GM12872 (cell line): ENCODE results near the gene COQ5.

Experiments
- TF ChIP-seq, protein P1 (sequence below): IDR thresholded peaks from 3 replicates; pipeline ENCODE4 v1.5.1; 2011; ENCODE audit warnings: low read depth, mild to moderate bottlenecking, low read length, moderate library complexity; ENCODE audit not compliant: insufficient read depth

Gene COQ5

DNA sequence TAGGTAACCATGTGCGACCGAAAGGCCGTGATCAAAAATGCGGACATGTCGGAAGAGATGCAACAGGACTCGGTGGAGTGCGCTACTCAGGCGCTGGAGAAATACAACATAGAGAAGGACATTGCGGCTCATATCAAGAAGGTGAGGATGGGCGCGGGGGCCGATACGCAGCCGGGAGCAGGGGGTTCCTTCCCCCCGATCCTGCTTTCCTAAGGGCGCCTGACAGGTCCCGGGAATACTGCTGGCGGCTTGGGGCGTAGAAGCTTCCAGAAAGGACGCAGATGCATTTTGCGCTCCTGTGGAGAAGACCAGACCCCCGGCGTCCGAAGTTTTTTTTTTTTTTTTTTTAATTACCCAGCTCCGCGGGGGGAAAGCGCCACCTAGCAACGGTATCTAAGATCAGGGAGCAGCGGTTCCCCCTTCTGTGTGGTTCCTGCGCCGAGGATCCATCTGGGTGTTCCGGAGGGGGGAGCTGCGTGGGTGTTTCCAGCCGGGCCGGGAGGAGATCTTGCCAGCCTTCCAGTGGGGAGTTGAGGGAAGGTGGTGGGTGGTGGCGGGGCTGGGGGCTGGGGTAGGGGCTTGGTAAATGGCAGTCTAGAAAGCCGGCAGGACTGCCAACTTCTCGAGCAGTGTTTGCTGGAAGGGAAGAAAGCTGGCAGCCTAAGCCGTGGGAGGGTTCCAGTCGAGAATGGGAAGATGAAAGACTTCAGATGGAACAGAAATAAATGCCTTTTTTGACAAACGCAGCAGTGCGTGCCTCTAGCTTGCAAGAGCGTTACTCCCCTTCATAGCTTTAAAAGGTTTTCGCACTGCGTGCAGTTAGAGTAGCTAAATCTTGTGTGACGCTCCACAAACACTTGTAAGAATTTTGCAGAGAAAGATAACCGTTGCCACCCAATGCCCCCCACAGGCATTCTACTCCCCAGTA lies 32.3 kb downstream of the COQ5 start:
- TF ChIP-seq, protein P1, sequence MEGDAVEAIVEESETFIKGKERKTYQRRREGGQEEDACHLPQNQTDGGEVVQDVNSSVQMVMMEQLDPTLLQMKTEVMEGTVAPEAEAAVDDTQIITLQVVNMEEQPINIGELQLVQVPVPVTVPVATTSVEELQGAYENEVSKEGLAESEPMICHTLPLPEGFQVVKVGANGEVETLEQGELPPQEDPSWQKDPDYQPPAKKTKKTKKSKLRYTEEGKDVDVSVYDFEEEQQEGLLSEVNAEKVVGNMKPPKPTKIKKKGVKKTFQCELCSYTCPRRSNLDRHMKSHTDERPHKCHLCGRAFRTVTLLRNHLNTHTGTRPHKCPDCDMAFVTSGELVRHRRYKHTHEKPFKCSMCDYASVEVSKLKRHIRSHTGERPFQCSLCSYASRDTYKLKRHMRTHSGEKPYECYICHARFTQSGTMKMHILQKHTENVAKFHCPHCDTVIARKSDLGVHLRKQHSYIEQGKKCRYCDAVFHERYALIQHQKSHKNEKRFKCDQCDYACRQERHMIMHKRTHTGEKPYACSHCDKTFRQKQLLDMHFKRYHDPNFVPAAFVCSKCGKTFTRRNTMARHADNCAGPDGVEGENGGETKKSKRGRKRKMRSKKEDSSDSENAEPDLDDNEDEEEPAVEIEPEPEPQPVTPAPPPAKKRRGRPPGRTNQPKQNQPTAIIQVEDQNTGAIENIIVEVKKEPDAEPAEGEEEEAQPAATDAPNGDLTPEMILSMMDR = peak; percentile 31; the same call in 2 of the 3 replicates

DNA sequence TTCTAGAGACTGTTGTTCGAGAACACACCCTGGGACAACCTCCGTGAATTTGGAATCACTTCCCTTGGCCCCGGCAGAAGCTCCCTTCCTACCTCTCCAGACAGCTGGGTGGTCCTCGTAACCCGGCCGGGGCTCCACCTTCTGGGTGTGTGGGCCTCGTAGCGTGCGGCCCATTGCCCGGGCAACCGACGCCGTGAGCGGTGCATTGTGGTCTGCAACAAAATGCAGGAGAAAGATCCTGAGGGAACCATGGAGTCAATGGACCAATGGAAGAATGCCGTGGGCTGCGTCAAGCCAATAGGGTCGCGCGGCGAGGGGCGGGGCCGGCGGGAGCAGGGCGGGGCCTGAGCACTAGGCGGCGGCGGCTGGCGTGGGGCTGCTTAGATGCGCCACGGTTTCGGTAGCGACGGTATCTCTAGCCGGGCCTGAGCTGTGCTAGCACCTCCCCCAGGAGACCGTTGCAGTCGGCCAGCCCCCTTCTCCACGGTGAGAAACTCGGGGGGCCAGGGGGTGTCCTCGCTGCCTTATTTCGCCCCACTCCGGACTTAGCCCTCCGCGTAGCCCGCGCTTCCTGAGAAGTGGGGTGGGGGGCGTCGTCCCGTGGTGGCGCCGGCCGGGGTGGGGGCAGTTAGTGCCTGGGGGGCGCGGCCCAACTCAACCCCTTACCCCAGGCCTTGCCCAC lies 33.1 kb downstream of the COQ5 start, which contains the start of gene DYNLL1:
DYNLL1 (plus strand) TSS at position 383 of the 682 bp plus-strand sequence. CDS start 309 bp downstream, outside the sequence.
- TF ChIP-seq, protein P1 = no peak

DNA sequence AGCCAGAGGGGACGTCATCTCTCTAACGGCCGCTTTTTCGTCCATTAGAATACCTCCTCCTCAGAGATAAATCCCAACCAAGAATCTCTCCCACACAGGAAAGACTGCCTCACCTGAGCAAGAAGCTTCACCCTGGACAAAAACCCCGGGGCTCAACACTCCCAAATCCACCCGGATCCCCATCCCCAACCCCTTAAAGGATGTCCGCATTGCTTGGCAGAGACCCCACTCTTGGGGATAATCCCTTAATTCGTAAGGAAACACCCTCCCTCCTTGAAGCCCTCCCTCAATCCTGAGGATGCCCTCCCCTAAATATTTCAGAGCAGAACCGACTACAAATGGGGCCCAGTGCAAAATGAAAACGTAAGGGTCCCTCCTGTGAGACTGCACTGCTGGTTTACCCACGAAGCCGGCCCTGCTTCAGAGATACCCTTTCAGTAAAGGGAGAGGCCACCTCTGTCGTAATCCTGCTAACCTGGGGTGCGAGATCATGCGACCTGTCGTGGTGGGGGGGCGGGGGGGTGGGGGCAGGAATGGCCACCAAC lies 33.7 kb downstream of the COQ5 start:
- TF ChIP-seq, protein P1 = no peak

DNA sequence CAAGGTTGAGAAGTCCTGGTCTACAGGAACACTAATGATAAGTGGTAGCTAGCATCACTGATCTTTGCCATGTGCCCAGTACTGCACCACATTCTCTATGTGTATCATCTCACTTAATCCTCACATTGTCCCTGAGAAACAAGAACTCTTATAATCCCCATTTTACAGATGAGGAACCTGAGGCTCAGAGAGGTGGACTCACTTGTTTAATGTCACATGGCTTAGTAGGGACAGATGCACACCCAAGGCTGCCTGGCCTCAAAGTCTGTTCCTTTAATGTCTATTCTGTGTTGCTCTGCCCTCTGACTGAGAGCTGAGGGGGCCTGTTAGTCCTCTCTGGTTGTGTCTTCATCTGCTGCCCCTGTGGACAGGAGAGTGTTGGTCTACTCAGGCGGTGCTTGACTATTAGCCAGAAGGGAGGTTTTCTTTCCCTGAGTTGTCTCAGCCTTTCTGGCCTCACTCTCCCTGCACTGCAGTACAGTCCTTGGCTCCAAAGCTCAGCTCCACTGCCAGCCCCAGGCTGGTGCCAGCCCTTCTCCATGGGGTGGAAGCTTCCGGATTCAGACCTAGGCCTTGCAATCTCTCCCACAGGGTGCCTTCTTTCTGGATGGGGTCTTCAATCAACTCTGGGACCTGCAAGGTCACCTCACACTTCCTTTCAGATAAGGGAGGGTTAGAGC lies 38.0 kb downstream of the COQ5 start:
- TF ChIP-seq, protein P1 = no peak

DNA sequence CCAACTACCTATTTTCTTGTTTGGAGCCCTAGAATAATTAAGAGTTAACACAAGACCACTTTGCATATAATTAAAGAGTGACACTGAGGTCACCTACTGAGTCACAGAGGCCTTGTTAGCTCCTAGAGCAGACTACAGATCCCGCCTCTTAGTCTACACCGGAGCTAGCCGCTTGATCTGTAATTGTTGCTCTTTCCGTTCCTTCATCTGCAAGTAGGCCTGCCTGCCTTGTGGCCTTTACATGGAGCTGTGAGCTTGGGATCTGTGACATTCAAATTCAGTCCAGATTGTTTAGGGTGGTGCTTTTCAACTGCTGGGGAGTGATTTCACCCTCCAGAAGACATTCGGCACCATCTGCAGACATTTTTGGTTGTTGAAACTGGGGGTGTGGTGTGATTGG lies 38.6 kb downstream of the COQ5 start:
- TF ChIP-seq, protein P1 = no peak

DNA sequence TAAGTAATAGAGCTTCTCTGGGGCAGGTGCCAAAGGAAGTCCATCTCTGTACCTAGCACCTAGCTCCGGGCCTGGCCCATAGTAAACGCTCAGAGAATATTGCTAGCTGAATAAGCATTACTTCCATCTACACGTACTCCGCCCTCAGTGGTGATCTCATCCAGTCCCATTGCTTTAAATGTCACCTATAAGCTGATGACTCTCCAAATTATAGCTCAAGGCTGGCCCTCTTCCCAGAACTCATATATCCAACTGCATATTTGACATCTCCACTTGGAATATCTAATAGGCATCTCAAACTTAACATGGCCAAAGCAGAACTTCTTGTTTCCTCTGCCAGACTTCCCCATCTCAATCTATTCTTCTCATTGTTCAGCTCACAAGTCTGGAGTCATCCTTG lies 39.9 kb downstream of the COQ5 start:
- TF ChIP-seq, protein P1 = no peak
